ENCODE measurements around the gene SHISAL2B. TPM values are rescaled to one million over a fixed set of nuclear protein-coding genes. Genes with fewer than 3 reads are reported as not detected.

SHISAL2B gene
- total RNA-seq, 1 donor from 2014 or later: not detected

- H3K9me3 ChIP-seq: no peaks in the 10 kb centered on the region
- intact Hi-C loops (cut with DNase I): no loop called here
- no peak for TF ChIP-seq POLR2AphosphoS5 (IDR thresholded peaks at IDR 0.05; ENCODE audit: insufficient read depth in 1 of 2, low read depth in 1 of 2)
- TF ChIP-seq CTCF (IDR thresholded peaks at IDR 0.05): no peak
- no peak for TF ChIP-seq POLR2A (IDR thresholded peaks at IDR 0.05)
- peaks cover 0 to 11% of the 10 kb centered on the region in 2 donors for H3K36me3 ChIP-seq
- no peak for DNase-seq (ENCODE audit: extremely low spot score in 2 of 2)
- H3K27ac ChIP-seq: no peak overlapping the region
- no peaks in the 10 kb centered on the region for H3K27me3 ChIP-seq
- H3K4me3 ChIP-seq: no peak overlapping the region
- no peaks in the 10 kb centered on the region for H3K4me1 ChIP-seq
These were observed 52.1 kb downstream of the SHISAL2B start for GRCh38 chr5:64742411-64742810.

- H3K9me3 ChIP-seq: no peaks in the 10 kb centered on the region
- H3K27me3 ChIP-seq: no peaks in the 10 kb centered on the region
- H3K4me3 ChIP-seq: no peak overlapping the region
- intact Hi-C loops (cut with DNase I): no loop called here
- no peaks in the 10 kb centered on the region for H3K4me1 ChIP-seq
- peaks cover 0 to 11% of the 10 kb centered on the region in 2 donors for H3K36me3 ChIP-seq
- no peak for TF ChIP-seq POLR2A (IDR thresholded peaks at IDR 0.05)
- no peak for TF ChIP-seq POLR2AphosphoS5 (IDR thresholded peaks at IDR 0.05; ENCODE audit: insufficient read depth in 1 of 2, low read depth in 1 of 2)
- TF ChIP-seq CTCF (IDR thresholded peaks at IDR 0.05): no peak
- DNase-seq (ENCODE audit: extremely low spot score in 2 of 2): no peak
- H3K27ac ChIP-seq: no peak overlapping the region
These were observed 52.5 kb downstream of the SHISAL2B start for GRCh38 chr5:64742821-64743220.

GRCh38 chr5:64744914-64745313, 54.6 kb downstream of the SHISAL2B start:
- no peaks in the 10 kb centered on the region for H3K27me3 ChIP-seq

GRCh38 chr5:64746446-64746845, 56.1 kb downstream of the SHISAL2B start:
- TF ChIP-seq CTCF (IDR thresholded peaks at IDR 0.05): no peak
- no peak for TF ChIP-seq POLR2AphosphoS5 (IDR thresholded peaks at IDR 0.05; ENCODE audit: insufficient read depth in 1 of 2, low read depth in 1 of 2)
- no peak for TF ChIP-seq POLR2A (IDR thresholded peaks at IDR 0.05)
- DNase-seq (ENCODE audit: extremely low spot score in 2 of 2): no peak
- intact Hi-C loops (cut with DNase I): no loop called here
- Histone ChIP-seq H3K27ac (no peak overlapping the region), H3K4me3 (no peak overlapping the region), H3K27me3 (no peaks in the 10 kb centered on the region), H3K4me1 (no peaks in the 10 kb centered on the region), H3K9me3 (no peaks in the 10 kb centered on the region), H3K36me3 (no peaks in the 10 kb centered on the region)

More at GRCh38 chr5:64744914-64745313, 54.6 kb downstream of the SHISAL2B start:
- H3K36me3 ChIP-seq: peaks cover 0 to 10% of the 10 kb centered on the region in 2 donors
- DNase-seq (ENCODE audit: extremely low spot score in 2 of 2): no peak
- TF ChIP-seq POLR2A (IDR thresholded peaks at IDR 0.05) (no peak), CTCF (IDR thresholded peaks at IDR 0.05) (no peak), POLR2AphosphoS5 (IDR thresholded peaks at IDR 0.05; ENCODE audit: insufficient read depth in 1 of 2, low read depth in 1 of 2) (no peak)
- no peaks in the 10 kb centered on the region for H3K4me1 ChIP-seq
- intact Hi-C loops (cut with DNase I): no loop called here
- no peak overlapping the region for H3K27ac ChIP-seq
- no peak overlapping the region for H3K4me3 ChIP-seq
- H3K9me3 ChIP-seq: no peaks in the 10 kb centered on the region

- no peak overlapping the region for H3K27ac ChIP-seq
- intact Hi-C loops (cut with DNase I): no loop called here
- no peaks in the 10 kb centered on the region for H3K36me3 ChIP-seq
- no peak for TF ChIP-seq CTCF (IDR thresholded peaks at IDR 0.05)
- TF ChIP-seq POLR2AphosphoS5 (IDR thresholded peaks at IDR 0.05; ENCODE audit: insufficient read depth in 1 of 2, low read depth in 1 of 2): no peak
- no peak for DNase-seq (ENCODE audit: extremely low spot score in 2 of 2)
- no peaks in the 10 kb centered on the region for H3K9me3 ChIP-seq
- H3K27me3 ChIP-seq: no peaks in the 10 kb centered on the region
- H3K4me1 ChIP-seq: no peaks in the 10 kb centered on the region
- H3K4me3 ChIP-seq: no peak overlapping the region
These were observed 59.1 kb downstream of the SHISAL2B start for GRCh38 chr5:64749385-64749784.
